ENCODE results near the gene SUGP1.

- TF ChIP-seq CTCF (IDR thresholded peaks at IDR 0.05) = no peak
- no peak for TF ChIP-seq NR2C2 (CRISPR knock-in tag; IDR thresholded peaks at IDR 0.05)
- TF ChIP-seq ARID4B (CRISPR knock-in tag; IDR thresholded peaks at IDR 0.05; ENCODE audit: borderline replicate concordance) = no peak
- TF ChIP-seq ZNF232 (CRISPR knock-in tag; IDR thresholded peaks at IDR 0.05) = no peak
- no peak for TF ChIP-seq NFYB (CRISPR knock-in tag; conservative IDR thresholded peaks at IDR 0.05; ENCODE audit: low read depth)
- TF ChIP-seq ATF2 (CRISPR knock-in tag; IDR thresholded peaks at IDR 0.05; ENCODE audit: borderline replicate concordance, low read depth) = no peak
- no peak for TF ChIP-seq E2F1 (CRISPR knock-in tag; IDR thresholded peaks at IDR 0.05)
These were observed 43.5 kb downstream of the SUGP1 start for GRCh38 chr19:19276851-19277250.
